Stimulated activated memory B cell treated with anti-CD40 and anti-IgM and Interleukin-4, amounts not matched to agents 10 μg/mL and 1 μg/mL and 100 μg/mL, for 72 hours (primary cell): Measurements from ENCODE around the gene PARD3.

Experiments used
- ATAC-seq: fragments of 150-1000 bp; cut with Tn5 transposase; 2 replicates; pipeline ENCODE4 v1.10.0; 2021
- H3K27ac Mint-ChIP-seq: one replicate; pipeline ENCODE4 v1.8.0; 2022; ENCODE audit warnings: mild to moderate bottlenecking, mixed read lengths
- H3K27me3 Mint-ChIP-seq: one replicate; pipeline ENCODE4 v1.8.0; 2022; ENCODE audit warnings: mixed read lengths
- H3K36me3 Mint-ChIP-seq: one replicate; pipeline ENCODE4 v1.8.0; 2022; ENCODE audit warnings: mixed read lengths
- H3K4me1 Mint-ChIP-seq: one replicate; pipeline ENCODE4 v1.8.0; 2022; ENCODE audit warnings: mixed read lengths
- H3K4me3 Mint-ChIP-seq: one replicate; pipeline ENCODE4 v1.8.0; 2022; ENCODE audit warnings: mild to moderate bottlenecking, moderate library complexity, mixed read lengths
- H3K9me3 Mint-ChIP-seq: one replicate; pipeline ENCODE4 v1.8.0; 2022; ENCODE audit warnings: mixed read lengths

The PARD3 gene

DNA sequence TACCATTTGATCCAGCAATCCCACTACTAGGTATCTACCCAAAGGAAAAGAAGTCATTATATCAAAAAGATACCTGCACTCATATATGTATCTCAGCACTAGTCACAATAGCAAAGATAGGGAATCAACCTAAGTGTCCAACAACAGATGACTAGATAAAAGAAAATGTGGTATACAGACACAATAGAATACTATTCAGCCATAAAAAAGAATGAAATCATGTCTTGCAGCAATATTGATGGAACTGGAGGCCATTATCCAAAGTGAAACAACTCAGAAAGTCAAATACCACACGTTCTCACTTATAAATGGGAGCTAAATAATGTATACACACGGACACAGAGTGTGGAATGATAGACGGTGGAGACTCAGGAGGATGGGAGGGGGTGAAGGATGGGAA lies 146.0 kb downstream of the PARD3 start:
- Mint-ChIP-seq H3K4me3 (no peak overlapping the region), H3K9me3 (no peaks in the 10 kb centered on the region), H3K4me1 (no peaks in the 10 kb centered on the region), H3K27me3 (no peaks in the 10 kb centered on the region), H3K36me3 (no peaks in the 10 kb centered on the region), H3K27ac (no peak overlapping the region)
- no peak for ATAC-seq

DNA sequence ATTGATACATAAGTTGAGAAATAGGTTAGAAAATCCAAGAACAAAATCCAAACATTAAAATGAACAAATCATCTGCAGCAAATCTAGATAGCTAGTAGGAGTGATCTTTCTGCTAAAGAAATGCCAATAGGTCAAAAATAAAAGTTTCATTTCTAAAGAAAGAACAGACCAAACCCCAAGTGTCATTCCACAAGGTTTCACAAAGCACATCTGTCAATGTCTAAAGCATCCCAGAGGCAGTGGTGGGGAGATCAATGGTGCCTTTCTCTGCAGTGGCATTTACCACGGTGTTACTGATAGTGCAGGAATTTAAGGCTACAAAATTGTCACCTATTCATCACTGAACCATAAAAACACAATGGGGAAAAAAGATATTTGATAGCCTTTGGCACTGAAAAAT lies 147.9 kb downstream of the PARD3 start:
- ATAC-seq = no peak
- Mint-ChIP-seq H3K4me3 (no peak overlapping the region), H3K4me1 (no peaks in the 10 kb centered on the region), H3K27me3 (no peaks in the 10 kb centered on the region), H3K36me3 (no peaks in the 10 kb centered on the region), H3K27ac (no peak overlapping the region), H3K9me3 (no peaks in the 10 kb centered on the region)

GRCh38 chr10:34666008-34666704 lies 148.9 kb downstream of the PARD3 start:
- ATAC-seq = no peak
- Mint-ChIP-seq H3K27me3 (no peaks in the 10 kb centered on the region), H3K4me3 (no peak overlapping the region), H3K36me3 (no peaks in the 10 kb centered on the region), H3K4me1 (no peaks in the 10 kb centered on the region), H3K27ac (no peak overlapping the region), H3K9me3 (no peaks in the 10 kb centered on the region)

DNA sequence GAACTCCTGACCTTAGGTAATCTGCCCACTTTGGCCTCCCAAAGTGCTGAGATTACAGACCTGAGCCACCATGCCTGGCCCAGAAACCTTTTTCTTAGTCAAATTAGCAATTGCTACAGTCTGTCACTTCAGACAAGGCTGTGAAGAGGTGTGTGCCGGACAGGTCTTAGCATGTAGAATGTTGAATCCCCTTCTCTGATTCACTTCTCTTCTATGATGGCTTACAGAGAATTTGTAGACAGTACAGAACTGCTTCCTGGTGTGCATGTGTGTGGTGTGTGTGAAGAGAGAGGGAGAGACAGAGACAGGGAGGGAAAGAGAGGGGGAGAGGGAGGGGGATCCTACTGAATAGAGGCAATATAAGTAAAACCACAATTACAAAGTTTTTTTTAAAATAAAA lies 150.4 kb downstream of the PARD3 start:
- no peak for ATAC-seq
- Mint-ChIP-seq H3K27ac (no peak overlapping the region), H3K36me3 (no peaks in the 10 kb centered on the region), H3K9me3 (no peaks in the 10 kb centered on the region), H3K27me3 (peaks cover 4% of the 10 kb centered on the region), H3K4me3 (no peak overlapping the region), H3K4me1 (no peaks in the 10 kb centered on the region)

DNA sequence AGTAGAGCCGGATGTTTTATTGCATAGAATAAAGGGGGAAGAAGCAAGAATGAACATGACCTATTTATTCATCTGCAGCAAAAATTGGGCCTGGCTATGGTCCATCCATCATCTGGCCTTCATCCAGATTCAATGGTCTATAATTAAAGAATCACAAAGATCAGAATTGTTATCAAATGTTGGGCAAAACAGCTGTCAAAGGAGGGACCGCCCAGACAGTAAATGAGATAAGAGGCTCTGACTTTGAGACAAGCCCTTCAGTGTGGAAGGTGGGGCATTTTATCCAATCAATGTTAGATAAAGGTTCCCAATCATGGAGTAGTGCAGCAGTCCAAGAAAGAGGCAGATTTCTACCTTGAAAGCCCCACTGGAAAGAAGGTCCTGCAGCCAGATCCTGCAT lies 153.5 kb downstream of the PARD3 start:
- Mint-ChIP-seq H3K27me3 (peaks cover 9% of the 10 kb centered on the region), H3K9me3 (no peaks in the 10 kb centered on the region), H3K4me3 (no peak overlapping the region), H3K4me1 (no peaks in the 10 kb centered on the region), H3K27ac (no peak overlapping the region), H3K36me3 (no peaks in the 10 kb centered on the region)
- ATAC-seq = no peak

GRCh38 chr10:34658934-34659333 lies 156.2 kb downstream of the PARD3 start:
- peaks cover 9% of the 10 kb centered on the region for H3K27me3 Mint-ChIP-seq
- H3K27ac Mint-ChIP-seq = no peak overlapping the region
- no peaks in the 10 kb centered on the region for H3K9me3 Mint-ChIP-seq
- no peaks in the 10 kb centered on the region for H3K4me1 Mint-ChIP-seq
- H3K36me3 Mint-ChIP-seq = no peaks in the 10 kb centered on the region
- ATAC-seq = no peak
- H3K4me3 Mint-ChIP-seq = no peak overlapping the region

DNA sequence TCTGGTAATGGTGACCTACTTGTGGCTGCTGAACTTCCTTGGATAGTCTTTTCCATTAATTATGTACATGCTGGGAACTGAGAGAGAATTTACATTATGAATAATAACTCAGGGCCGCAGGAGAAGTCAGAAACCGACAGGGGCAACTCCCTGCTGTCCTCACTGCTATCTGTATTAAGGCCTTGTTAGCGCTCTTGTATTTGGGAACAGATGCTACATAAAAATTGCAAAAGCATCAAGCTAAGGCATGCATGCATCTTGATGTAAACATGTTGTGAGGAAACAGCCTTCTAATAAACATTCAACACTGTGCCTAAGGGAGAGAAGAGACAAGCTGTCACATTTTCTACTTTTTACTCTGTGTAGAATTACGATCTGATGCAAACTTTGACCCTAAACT lies 158.4 kb downstream of the PARD3 start:
- peaks cover 9% of the 10 kb centered on the region for H3K27me3 Mint-ChIP-seq
- H3K4me3 Mint-ChIP-seq = no peak overlapping the region
- no peak overlapping the region for H3K27ac Mint-ChIP-seq
- H3K9me3 Mint-ChIP-seq = no peaks in the 10 kb centered on the region
- ATAC-seq = no peak
- H3K36me3 Mint-ChIP-seq = no peaks in the 10 kb centered on the region
- no peaks in the 10 kb centered on the region for H3K4me1 Mint-ChIP-seq

DNA sequence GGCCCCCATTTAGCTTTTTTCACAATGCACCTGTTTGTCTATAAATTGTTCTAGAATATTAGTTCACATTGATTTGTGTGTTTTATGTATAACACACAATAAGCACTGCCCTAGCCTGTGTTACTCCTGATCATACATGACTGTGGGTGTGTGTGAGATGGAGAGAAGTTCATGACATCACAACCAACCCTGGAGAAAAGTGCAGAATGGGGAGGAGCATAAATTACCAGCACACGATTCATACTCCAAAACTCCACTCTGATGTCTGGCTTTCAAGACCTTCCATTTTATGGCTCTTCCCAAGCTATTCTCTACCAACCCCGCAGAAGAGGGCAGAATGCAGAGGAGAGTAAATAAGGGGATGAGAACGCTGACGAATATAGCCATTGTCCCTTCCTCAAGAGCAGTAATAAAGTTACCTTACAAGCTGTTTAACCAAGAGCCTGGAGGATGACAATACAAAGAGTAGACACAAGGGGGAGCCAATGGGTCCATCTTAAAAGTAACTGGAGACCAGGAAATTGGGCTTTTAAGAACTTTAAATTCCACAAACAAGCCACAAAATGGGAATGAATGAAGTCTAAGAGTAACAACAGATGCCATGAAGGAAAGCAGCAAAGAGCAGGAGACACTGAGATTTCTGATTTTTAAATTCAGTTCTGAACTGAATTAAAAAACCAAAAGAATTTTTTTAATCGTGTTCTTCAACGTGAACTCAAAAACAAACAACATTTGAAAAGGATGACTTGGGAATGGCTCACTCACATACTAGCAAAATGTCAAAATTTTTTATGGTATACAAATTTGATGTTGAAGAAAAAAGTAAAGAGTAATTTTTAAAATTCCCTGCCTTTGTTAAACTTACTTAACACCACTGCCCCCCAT lies 159.6 kb downstream of the PARD3 start:
- no peak overlapping the region for H3K4me3 Mint-ChIP-seq
- peaks cover 9% of the 10 kb centered on the region for H3K27me3 Mint-ChIP-seq

GRCh38 chr10:34654211-34654610 lies 160.9 kb downstream of the PARD3 start:
- no peak for ATAC-seq
- Mint-ChIP-seq H3K4me1 (no peaks in the 10 kb centered on the region), H3K4me3 (no peak overlapping the region), H3K27me3 (no peaks in the 10 kb centered on the region), H3K36me3 (no peaks in the 10 kb centered on the region), H3K27ac (no peak overlapping the region), H3K9me3 (no peaks in the 10 kb centered on the region)

More for the DNA sequence above, 159.6 kb downstream of the PARD3 start:
- H3K9me3 Mint-ChIP-seq = no peaks in the 10 kb centered on the region
- no peaks in the 10 kb centered on the region for H3K36me3 Mint-ChIP-seq
- no peak overlapping the region for H3K27ac Mint-ChIP-seq
- H3K4me1 Mint-ChIP-seq = no peaks in the 10 kb centered on the region
- no peak for ATAC-seq

DNA sequence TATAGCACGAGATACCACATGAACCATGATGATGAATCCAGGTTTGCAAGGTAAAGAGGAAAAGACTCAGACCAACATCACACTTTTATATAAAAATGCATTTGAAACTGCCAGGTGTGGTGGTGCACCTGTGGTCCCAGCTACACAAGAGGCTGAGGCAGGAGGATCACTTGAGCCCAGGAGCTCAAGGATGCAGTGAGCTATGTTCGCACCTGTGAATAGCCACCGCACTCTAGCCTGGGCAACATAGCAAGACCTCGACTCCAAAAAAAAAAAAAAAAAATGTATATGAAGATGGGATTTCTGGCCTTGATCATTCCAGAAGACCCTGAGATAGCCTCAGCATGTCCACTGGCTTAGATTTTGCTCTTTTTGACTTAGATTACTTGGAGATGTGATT lies 161.6 kb downstream of the PARD3 start:
- H3K36me3 Mint-ChIP-seq = no peaks in the 10 kb centered on the region
- no peaks in the 10 kb centered on the region for H3K27me3 Mint-ChIP-seq
- H3K4me3 Mint-ChIP-seq = no peak overlapping the region
- H3K9me3 Mint-ChIP-seq = no peaks in the 10 kb centered on the region
- no peaks in the 10 kb centered on the region for H3K4me1 Mint-ChIP-seq
- no peak overlapping the region for H3K27ac Mint-ChIP-seq
- ATAC-seq = no peak

DNA sequence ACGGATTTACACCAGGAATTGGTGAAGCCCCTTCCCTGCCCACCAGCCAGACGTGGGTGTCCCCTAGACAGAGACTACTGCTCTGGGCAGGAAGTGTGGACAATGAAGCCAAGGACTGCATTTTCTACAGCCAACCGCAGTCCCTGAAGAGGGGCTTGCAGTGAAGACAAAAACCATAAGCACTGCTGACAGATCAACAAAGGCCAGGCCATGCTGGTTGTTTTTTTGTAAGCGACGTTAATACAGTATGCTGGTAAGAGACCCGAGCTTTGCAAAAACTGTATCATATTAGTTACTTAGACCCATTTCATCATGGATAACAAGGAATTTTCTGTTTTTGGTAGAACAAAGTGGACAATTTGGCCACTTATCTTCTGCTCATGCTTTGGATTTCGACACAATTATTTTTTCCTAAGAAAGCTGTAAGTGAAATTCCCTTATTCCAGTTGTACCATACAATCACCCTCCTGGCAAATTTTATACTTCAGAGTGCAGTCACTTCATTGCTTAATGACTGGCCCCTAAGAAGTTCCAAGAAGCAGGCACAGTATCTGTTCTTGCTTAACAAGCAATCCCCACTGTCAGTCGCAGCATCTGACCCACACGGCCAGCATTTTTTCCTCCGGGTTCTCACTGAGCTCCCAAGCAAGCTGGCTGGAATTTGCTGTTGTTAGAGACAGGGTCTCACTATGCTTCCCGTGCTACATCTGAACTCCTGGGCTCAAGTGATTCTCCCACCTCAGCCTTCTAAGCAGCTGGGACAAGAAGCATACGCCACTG lies 163.5 kb downstream of the PARD3 start:
- no peak for ATAC-seq
- Mint-ChIP-seq H3K27ac (no peak overlapping the region), H3K27me3 (no peaks in the 10 kb centered on the region), H3K9me3 (no peaks in the 10 kb centered on the region), H3K4me3 (no peak overlapping the region), H3K36me3 (no peaks in the 10 kb centered on the region), H3K4me1 (no peaks in the 10 kb centered on the region)

DNA sequence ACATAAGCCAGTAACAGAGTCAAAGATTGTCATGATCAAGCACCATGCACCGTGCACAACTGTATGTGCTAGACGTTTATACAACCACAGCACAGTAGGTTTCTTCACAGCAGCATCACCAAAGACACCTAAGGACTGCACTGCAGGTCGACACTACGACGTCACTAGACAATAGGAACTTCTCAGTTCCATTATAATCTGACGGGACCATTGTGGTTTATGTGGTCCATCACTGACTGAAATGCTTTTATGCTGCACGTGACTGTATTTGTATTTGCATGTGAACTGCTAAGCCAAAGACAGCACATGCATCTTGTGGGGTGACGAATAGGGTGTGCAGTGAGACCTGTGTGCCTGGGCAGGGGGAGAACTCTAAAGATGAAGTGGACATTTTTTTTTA lies 164.9 kb downstream of the PARD3 start:
- H3K27me3 Mint-ChIP-seq = no peaks in the 10 kb centered on the region
- no peaks in the 10 kb centered on the region for H3K9me3 Mint-ChIP-seq
- no peak overlapping the region for H3K4me3 Mint-ChIP-seq
- H3K4me1 Mint-ChIP-seq = no peaks in the 10 kb centered on the region
- no peak overlapping the region for H3K27ac Mint-ChIP-seq
- no peaks in the 10 kb centered on the region for H3K36me3 Mint-ChIP-seq
- ATAC-seq = no peak

GRCh38 chr10:34649385-34649784 lies 165.7 kb downstream of the PARD3 start:
- H3K27ac Mint-ChIP-seq = no peak overlapping the region
- H3K9me3 Mint-ChIP-seq = no peaks in the 10 kb centered on the region
- no peak for ATAC-seq
- H3K4me3 Mint-ChIP-seq = no peak overlapping the region
- no peaks in the 10 kb centered on the region for H3K36me3 Mint-ChIP-seq
- H3K4me1 Mint-ChIP-seq = no peaks in the 10 kb centered on the region
- no peaks in the 10 kb centered on the region for H3K27me3 Mint-ChIP-seq

- Mint-ChIP-seq H3K4me3 (no peak overlapping the region), H3K4me1 (no peaks in the 10 kb centered on the region), H3K36me3 (no peaks in the 10 kb centered on the region), H3K27me3 (no peaks in the 10 kb centered on the region), H3K9me3 (no peaks in the 10 kb centered on the region), H3K27ac (no peak overlapping the region)
- ATAC-seq = no peak
Measured at GRCh38 chr10:34648919-34649318, 166.2 kb downstream of the PARD3 start.
